Tibial nerve (tissue), 4 donors: ENCODE data around the gene C1QTNF9B. TPM values are rescaled to one million over a fixed set of nuclear protein-coding genes. Genes with fewer than 3 reads are reported as not detected.

ENCODE experiments used
- DNase-seq, 2 donors: peaks; one replicate each; pipeline ENCODE4 v3.0.0-alpha.2; 2019; ENCODE audit warnings: low spot score in 2 of 2
- H3K27ac ChIP-seq, 4 donors: fragments of 200-600 bp; sonication (generic) in 3 of 4; one replicate each; pipeline ENCODE4 v1.5.1; 2017 to 2019; ENCODE audit warnings: mild to moderate bottlenecking in 1 of 4
- H3K27me3 ChIP-seq, 2 donors: fragments of 200-600 bp; sonication (generic) in 1 of 2; one replicate each; pipeline versions ENCODE4 v1.5.1 to v1.6.0; 2017 to 2019
- H3K36me3 ChIP-seq, 3 donors: fragments of 200-600 bp; sonication (generic); one replicate each; pipeline ENCODE4 v1.5.1; 2018 to 2019
- H3K4me1 ChIP-seq, 4 donors: fragments of 200-600 bp; sonication (generic) in 3 of 4; one replicate each; pipeline ENCODE4 v1.5.1; 2017 to 2019
- H3K4me3 ChIP-seq, 4 donors: fragments of 200-600 bp; sonication (generic) in 3 of 4; one replicate each; pipeline ENCODE4 v1.5.1; 2017 to 2019; ENCODE audit warnings: mild to moderate bottlenecking in 1 of 4, moderate library complexity in 1 of 4
- H3K9me3 ChIP-seq, 4 donors: fragments of 200-600 bp; sonication (generic) in 3 of 4; one replicate each; pipeline ENCODE4 v1.5.1; 2017 to 2019
- CTCF ChIP-seq, 5 experiments: fragments of 200-600 bp in 3 of 5; fragments of 450-650 bp in 2 of 5; sonication (generic) in 3 of 5; IDR thresholded peaks; one replicate each; pipeline ENCODE4 v1.5.1; 2016 to 2019; ENCODE audit warnings: antibody characterized with exemption in 5 of 5, mild to moderate bottlenecking in 3 of 5, moderate library complexity in 2 of 5
- EP300 ChIP-seq, 2 donors: sonication (generic); formaldehyde crosslinking; IDR thresholded peaks; one replicate each; pipeline ENCODE4 v1.6.1; 2017; ENCODE audit warnings: antibody characterized with exemption in 2 of 2, mild to moderate bottlenecking in 1 of 2
- POLR2A ChIP-seq, 2 donors: fragments of 450-650 bp; IDR thresholded peaks; one replicate each; pipeline ENCODE4 v1.6.1; 2017; ENCODE audit warnings: antibody characterized with exemption in 2 of 2, mild to moderate bottlenecking in 2 of 2, moderate library complexity in 2 of 2
- WGBS, 2 donors: methylation state at CpG; one replicate each; pipeline ENCODE4 v1.1.5; 2018; 5-methylcytosine and 5-hydroxymethylcytosine counted together
- total RNA-seq, 4 donors: library from RNA; depleted of rRNA; stranded (reverse); fragments of >200 nt; gene quantifications; one replicate each; pipeline ENCODE4 v1.1.0, GENCODE V29; 2016

C1QTNF9B gene
- total RNA-seq, 4 donors from 2014 or later = 2.0 TPM; not detected in 3

- WGBS, 2 donors = 55 to 67% methylated on average over 1 of the region's 1 CpG
- Histone ChIP-seq H3K27me3 (no peaks in the 10 kb centered on the region), H3K27ac (no peak overlapping the region), H3K36me3 (peaks cover 0 to 26% (median 0%) of the 10 kb centered on the region in 3 donors), H3K4me3 (no peak overlapping the region), H3K9me3 (no peaks in the 10 kb centered on the region), H3K4me1 (no peaks in the 10 kb centered on the region)
- DNase-seq = no peak
- TF ChIP-seq EP300 (IDR thresholded peaks at IDR 0.05) (no peak), CTCF (IDR thresholded peaks at IDR 0.05) (no peak), POLR2A (IDR thresholded peaks at IDR 0.05) (no peak)
Observed at GRCh38 chr13:23865026-23865425, 32.3 kb downstream of the C1QTNF9B start.

- TF ChIP-seq EP300 (IDR thresholded peaks at IDR 0.05) (no peak), CTCF (IDR thresholded peaks at IDR 0.05) (no peak), POLR2A (IDR thresholded peaks at IDR 0.05) (no peak)
- 86 to 91% methylated on average over 2 of the region's 2 CpGs for WGBS, 2 donors
Observed at GRCh38 chr13:23861310-23861709, 36.0 kb downstream of the C1QTNF9B start.

GRCh38 chr13:23859904-23860303 is 37.4 kb downstream of the C1QTNF9B start:
- no peak for DNase-seq
- H3K36me3 ChIP-seq = peaks cover 0 to 32% (median 0%) of the 10 kb centered on the region in 3 donors
- no peak overlapping the region for H3K4me3 ChIP-seq
- H3K27me3 ChIP-seq = no peaks in the 10 kb centered on the region
- H3K9me3 ChIP-seq = no peaks in the 10 kb centered on the region
- no peak overlapping the region for H3K27ac ChIP-seq
- TF ChIP-seq POLR2A (IDR thresholded peaks at IDR 0.05) (no peak), CTCF (IDR thresholded peaks at IDR 0.05) (no peak), EP300 (IDR thresholded peaks at IDR 0.05) (no peak)
- H3K4me1 ChIP-seq = no peaks in the 10 kb centered on the region
- WGBS, 2 donors = 94 to 98% methylated on average over 2 of the region's 2 CpGs

More at GRCh38 chr13:23861310-23861709, 36.0 kb downstream of the C1QTNF9B start:
- Histone ChIP-seq H3K27ac (no peak overlapping the region), H3K36me3 (peaks cover 0 to 32% (median 0%) of the 10 kb centered on the region in 3 donors), H3K9me3 (no peaks in the 10 kb centered on the region), H3K4me1 (no peaks in the 10 kb centered on the region), H3K27me3 (no peaks in the 10 kb centered on the region), H3K4me3 (no peak overlapping the region)
- DNase-seq = no peak

GRCh38 chr13:23859455-23859854 is 37.8 kb downstream of the C1QTNF9B start:
- TF ChIP-seq CTCF (IDR thresholded peaks at IDR 0.05) (no peak), EP300 (IDR thresholded peaks at IDR 0.05) (no peak), POLR2A (IDR thresholded peaks at IDR 0.05) (no peak)
- Histone ChIP-seq H3K27me3 (no peaks in the 10 kb centered on the region), H3K9me3 (no peaks in the 10 kb centered on the region), H3K27ac (no peak overlapping the region), H3K4me3 (no peak overlapping the region), H3K36me3 (peaks cover 0 to 35% (median 0%) of the 10 kb centered on the region in 3 donors), H3K4me1 (no peaks in the 10 kb centered on the region)
- no peak for DNase-seq

- Histone ChIP-seq H3K4me3 (no peak overlapping the region), H3K27me3 (no peaks in the 10 kb centered on the region), H3K36me3 (peaks cover 0 to 35% (median 0%) of the 10 kb centered on the region in 3 donors), H3K9me3 (no peaks in the 10 kb centered on the region), H3K4me1 (no peaks in the 10 kb centered on the region), H3K27ac (no peak overlapping the region)
- no peak for DNase-seq
- TF ChIP-seq CTCF (IDR thresholded peaks at IDR 0.05) = no peak
- no peak for TF ChIP-seq EP300 (IDR thresholded peaks at IDR 0.05)
- no peak for TF ChIP-seq POLR2A (IDR thresholded peaks at IDR 0.05)
- WGBS, 2 donors = 71 to 79% methylated on average over 5 of the region's 5 CpGs
Observed at GRCh38 chr13:23858546-23858945, 38.8 kb downstream of the C1QTNF9B start.
